Renal cortical epithelial cell (primary cell): ENCODE results near the gene EPN3. TPM values are rescaled to one million over a fixed set of nuclear protein-coding genes. Genes with fewer than 3 reads are reported as not detected.

ENCODE experiments used
- DNase-seq: peaks from one replicate; pipeline ENCODE4 v3.0.0-alpha.2; 2011; ENCODE audit warnings: low read depth
- total RNA-seq: library from RNA; depleted of rRNA; stranded (reverse); fragments of >200 nt; gene quantifications from 2 replicates; pipeline ENCODE4 v1.2.3, GENCODE V29; 2014

The EPN3 gene
- total RNA-seq, 1 donor from 2014 or later: 0.99 TPM

DNA sequence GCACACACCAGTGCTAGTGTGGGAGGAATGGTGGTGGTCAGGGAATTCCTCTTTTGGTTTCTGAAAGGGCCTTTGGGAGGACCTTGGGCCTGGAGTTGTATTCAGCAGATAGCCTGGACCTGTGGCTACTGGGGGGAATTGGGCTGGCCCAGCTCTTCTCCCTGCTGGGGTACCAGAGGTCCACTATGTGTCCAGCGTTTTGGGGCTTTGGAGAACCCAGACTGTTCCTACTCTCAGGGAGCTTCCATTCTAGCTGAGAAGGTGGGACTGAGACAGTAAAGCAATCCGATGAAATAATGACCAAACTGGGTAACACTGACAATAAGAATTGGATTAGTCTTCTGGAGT lies 2.4 kb downstream of the EPN3 start:
- DNase-seq: no peak

DNA sequence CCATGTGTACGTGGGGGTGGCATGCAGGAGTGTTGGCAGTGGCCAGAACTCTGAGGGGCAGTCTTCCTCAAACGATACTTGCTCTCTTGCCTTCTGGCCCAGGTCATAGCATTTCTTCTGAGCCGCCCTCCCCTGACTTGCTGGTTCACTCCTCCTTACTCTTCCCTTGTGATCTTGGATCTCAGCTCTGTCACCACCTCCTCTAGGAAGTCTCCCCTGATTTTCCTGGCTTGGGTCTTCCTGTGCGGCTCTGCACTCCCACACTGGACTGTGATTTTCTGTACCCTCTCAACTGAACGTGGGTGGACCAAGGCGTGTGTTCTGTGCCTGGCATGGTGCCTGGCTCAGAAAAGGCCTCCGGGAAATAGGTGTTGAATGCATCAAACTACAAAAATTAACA lies 2.9 kb downstream of the EPN3 start:
- no peak for DNase-seq

DNA sequence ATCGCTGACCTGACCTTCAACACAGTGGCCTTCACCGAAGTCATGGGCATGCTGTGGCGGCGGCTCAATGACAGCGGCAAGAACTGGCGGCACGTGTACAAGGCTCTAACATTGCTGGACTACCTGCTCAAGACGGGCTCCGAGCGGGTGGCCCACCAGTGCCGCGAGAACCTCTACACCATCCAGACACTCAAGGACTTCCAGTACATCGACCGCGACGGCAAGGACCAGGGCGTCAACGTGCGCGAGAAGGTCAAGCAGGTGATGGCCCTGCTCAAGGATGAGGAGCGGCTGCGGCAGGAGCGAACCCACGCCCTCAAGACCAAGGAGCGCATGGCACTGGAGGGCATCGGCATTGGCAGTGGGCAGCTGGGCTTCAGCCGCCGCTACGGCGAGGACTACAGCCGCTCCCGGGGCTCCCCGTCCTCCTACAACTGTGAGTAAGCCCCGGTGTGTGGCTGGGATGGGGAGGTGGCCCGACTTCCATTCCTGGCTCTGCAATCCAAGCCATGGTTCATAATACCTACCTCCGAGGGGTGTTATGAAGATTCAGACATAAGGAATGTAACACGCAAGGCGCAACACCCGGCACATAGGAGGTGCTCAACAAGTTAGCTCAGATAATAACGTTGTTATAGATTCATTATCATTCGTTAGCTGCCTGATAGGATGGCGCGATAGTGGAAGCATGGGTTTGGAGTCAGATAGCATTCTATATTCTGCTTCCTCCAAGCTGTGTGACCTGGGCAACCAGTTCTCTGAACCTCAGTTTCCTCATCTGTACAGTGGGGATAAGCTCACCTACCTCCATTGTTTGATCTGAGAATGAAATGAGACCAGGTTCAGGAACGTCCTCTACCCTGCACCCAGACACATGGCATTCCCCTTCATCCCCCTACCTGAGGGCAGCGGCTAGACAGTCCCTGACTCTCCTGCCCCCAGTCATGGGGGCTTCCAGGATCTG lies 4.4 kb downstream of the EPN3 start:
- DNase-seq: no peak

DNA sequence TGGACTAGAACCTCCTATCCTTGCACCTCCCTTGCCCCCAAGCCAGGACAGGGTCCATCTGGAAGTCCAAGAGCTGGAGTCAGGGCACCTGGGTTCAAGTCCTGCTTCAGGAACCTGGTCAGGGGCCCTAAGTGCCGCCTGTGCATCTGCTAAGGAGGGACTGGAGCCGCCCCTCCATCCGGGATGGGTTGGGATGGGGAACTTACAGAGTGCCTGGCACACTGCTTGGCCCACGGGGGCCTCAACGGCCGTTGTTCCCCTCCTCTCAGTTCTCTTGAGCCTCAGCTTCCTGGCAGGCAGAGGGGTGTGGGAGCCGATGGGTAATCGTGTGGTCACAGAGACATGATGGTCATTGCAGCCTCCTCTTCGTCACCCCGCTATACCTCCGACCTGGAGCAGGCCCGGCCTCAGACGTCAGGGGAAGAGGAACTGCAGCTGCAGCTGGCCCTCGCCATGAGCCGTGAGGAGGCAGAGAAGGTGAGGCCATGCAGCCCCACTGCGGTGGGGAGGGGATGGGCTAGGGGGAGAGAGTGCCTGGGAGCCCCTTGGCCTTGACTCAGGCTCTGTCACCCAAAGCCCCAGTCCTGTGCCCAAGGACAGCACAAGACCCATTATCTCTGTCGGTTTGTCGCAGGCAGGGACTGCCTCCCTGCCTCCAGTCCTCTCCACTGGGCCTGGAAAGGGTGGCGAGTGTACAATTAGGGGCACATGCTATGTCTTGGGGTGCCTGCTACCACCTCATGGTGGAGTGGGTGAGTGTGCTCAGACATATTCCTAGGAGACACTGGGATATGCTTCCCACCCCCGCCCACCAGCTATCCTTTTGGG lies 5.4 kb downstream of the EPN3 start:
- no peak for DNase-seq

DNA sequence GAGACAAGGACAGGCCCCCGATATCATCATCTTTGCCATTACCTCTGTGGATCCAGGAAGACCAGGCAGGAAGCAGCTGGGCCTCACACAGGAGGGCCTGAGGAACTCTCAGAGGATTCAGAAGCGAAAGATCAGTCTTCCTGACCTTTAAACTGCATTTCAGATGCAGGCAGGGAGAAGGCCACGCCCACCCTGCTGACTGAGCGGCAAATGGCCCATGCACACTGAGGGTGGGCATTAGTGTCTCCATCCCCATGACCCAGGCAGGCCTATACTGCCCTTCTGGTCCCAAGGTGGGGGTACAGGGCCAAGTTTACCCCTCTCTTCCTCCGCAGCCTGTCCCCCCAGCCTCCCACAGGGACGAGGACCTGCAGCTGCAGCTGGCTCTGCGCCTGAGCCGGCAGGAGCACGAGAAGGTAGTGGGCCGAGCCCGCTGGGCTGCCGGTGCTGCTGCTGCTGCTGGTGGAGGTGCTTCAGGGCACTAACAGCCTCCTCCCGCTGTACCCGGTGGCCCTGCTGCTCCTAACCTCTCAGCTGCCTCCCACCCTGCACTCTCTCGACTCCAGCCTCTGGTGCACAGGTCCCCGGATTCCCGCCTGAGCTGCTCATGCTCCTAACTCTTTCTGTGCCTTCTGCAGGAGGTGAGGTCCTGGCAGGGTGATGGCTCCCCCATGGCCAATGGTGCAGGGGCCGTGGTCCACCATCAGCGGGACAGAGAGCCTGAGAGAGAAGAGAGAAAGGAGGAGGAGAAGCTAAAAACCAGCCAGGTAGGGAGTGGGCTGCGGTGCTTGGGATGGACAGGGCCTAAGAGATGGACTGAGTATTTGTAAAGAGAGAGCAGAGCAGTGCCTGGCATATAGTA lies 6.2 kb downstream of the EPN3 start:
- no peak for DNase-seq

DNA sequence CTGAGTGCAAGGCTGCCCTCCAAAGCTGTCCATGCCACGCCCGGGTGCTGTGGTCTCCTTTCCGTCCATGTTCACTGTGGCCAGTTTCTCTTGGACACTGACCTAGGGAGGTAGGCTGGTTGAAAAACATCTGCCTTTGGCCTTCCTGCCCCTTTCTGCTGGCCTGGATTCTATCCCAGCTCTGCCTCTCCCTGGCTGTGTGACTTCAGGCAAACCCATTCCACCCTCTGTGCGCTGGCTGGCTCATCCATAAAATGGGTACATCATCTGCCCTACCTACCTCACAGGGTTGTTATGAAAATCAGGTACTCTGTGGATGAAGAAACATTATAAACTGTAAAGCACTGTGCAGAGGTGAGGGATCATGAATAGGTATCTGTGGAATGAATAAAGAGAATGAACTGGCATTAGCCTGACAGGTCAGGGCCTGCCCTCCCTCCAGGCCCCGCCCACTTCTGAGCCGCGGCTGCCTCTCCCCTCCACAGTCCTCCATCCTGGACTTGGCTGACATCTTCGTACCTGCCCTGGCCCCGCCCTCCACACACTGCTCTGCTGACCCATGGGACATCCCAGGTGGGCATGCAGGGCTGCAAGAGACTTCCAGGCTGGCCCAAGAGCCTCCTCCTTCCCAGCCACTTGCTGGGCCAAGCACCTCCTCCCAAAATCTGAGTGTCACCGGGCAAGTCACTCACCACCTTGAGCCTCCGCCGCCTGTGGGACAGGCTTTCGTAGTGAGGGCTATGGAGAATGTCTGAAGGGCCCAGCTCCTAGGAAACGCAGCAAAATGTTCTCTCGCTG lies 7.4 kb downstream of the EPN3 start:
- DNase-seq: no peak

DNA sequence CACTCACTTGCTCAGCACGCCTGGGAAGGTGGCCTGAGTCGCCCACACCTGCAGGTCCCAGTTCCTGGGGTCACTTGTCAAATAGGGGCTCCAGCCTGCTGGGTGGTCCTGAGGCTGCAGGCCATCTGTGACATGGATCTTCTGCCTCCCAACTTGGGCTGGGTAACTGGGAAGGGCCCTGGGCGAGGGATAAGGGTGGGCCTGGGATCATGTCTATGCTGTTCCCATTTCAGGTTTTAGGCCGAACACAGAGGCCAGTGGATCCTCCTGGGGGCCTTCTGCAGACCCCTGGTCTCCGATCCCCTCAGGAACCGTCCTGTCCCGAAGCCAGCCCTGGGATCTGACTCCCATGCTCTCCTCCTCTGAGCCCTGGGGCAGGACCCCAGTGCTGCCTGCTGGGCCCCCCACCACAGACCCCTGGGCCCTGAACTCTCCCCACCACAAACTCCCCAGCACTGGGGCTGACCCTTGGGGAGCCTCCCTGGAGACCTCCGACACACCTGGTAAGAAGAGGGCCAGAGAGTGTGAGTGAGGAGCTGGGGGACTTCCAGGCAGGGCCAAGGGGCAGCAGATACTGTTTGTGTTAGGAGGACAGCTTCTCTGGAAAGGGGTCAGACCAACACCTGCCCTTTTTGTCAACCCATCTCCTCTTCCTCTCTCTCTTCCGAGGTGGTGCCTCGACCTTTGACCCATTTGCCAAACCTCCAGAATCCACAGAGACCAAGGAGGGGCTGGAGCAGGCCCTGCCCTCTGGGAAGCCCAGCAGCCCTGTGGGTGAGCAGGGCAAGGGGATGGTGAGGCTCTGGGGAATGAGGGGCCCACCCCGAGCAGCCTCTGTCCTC lies 8.2 kb downstream of the EPN3 start:
- DNase-seq: no peak

DNA sequence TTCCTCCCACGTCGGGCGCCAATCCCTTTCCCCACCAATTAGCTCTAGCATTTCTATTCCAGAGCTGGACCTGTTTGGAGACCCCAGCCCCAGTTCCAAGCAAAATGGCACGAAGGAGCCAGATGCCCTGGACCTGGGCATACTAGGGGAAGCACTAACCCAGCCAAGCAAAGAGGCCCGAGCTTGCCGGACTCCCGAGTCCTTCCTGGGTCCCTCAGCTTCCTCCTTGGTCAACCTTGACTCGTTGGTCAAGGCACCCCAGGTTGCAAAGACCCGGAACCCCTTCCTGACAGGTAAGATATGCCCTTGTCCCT lies 8.8 kb downstream of the EPN3 start:
- DNase-seq: no peak

DNA sequence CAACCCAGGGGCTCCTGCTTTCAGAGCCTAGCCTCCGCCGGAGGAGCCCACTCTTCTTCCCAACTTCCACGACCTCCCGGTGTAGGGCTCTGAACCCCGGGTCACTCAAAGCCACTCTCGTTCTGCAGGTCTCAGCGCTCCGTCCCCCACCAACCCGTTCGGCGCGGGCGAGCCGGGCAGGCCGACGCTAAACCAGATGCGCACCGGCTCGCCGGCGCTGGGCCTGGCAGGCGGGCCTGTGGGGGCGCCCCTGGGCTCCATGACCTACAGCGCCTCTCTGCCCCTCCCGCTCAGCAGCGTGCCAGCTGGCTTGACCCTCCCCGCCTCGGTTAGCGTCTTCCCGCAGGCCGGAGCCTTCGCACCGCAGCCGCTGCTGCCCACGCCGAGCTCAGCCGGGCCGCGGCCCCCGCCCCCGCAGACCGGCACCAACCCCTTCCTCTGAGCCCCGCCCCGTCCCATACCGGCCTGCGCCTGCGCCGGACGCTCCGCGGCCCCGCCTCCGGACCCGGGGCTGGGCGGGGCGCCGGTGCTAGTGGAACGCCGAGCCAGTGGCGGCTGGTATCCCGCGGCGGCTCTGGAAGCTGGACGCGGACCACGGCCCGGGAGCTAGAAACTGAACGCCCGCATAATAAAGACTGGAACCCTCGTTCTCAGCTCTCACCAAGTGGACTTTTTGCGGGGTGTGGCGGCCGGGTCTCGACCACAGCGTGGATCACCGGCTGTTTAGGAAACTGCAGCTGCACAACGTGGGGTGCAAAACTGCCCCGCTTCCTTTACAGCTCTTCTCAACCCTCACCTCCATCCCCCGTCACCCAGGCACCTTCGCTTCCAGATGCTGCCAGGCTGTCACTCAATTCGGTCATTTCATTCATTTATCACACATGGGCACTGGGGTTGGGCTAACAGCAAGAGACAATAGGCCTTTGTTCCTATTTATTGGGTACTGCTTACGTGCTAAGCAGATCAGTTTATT lies 9.5 kb downstream of the EPN3 start:
- peak; percentile 40 for DNase-seq

DNA sequence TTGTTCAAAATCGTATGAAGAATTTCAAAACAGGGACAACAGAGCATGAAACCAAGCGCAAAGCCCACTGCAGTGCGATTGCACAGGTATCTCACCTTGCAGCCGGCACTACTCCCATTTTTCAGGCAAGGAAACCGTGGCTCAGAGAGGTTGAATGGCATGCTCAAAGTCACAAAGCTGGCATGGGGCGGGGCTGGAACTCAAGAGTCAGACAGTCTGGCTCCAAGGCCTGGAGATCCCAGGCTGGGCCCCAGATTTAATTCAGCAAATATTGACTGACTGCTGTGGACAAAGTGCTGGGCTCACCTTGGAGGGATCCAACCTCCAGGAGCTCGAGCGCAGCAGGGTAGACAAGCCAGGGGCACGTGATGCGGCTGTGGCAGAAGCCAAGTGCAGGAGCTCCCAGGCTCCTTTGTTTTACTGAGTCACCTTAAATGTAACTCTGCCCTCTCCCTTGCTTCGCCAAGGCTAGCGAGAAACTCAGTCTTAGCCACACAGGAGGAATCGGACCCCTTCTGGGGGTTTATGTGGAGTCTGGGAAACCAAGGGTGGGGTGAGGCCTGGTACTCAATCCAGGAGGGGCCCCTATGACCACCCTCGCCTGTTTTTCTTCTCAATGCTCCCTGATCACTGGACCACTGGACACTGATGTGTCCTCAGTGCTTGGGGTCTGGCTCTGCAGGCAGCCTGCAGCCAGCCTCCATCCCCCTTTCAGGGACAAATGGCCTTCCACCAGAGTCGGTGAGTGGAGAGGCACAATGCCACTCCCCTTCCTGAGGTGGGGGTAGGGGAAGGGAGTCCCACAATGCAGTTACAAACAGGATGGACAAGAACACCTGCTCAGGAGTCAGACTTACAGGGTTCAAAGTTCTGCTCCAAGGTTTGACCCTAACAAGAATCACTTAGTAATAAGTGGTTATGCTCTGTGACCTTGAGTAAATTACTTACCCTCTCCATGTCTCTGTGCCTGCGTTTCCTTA lies 10.6 kb downstream of the EPN3 start:
- DNase-seq: no peak

DNA sequence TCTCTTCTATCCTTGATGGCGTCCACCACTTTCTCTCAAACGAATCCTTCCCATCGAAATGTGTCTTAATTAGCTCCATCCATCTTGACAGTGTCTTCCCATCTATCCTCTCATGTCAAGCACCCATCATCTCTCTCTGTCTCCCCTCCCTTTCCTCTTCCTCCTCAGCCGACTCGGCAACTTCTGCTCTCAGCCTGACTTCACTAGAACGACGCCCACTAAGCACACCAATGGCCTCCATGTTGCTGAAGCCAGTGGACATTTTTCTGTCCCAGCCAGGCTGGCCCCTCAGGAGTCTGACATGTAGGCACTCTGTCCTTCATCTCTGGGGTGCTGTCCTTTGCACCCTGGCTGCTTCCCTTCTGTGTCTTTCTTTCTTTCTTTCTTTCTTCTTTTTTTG lies 12.0 kb downstream of the EPN3 start:
- no peak for DNase-seq

DNA sequence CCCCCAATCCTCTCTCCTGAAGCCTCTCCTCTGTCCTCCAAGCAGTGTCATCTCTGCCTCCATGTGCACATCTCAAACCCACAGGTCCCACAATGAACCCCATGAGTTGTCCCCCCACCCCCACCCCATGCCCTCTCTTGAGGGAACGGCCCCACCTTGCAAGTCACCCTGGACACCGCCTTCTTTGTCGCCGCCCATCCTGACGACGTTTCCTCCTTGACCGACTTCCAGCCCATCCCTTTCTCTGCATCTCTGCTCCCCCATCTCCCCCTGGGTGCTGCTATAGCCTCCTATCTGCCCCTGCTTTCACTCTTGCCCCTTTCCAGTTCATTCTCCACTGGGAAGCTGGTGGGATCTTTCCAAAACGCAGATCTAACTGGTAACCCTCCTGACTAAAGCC lies 12.8 kb downstream of the EPN3 start:
- no peak for DNase-seq

DNA sequence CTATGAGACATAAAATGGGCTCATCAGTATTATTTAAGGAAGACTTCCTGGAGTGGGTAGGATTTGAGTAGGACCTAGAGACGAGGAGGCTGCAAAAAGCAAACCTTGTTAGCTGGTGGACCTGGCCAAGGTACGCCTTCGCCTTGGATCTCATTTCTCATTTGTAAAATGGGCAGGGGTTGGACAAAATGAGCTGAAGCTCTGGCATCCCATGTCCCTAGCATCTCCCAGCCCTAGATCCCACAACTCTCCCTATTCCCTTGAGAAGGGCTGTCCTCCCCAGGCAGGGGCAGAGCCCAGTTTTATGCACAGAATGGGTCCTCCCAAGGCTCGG lies 14.1 kb downstream of the EPN3 start:
- DNase-seq: no peak

DNA sequence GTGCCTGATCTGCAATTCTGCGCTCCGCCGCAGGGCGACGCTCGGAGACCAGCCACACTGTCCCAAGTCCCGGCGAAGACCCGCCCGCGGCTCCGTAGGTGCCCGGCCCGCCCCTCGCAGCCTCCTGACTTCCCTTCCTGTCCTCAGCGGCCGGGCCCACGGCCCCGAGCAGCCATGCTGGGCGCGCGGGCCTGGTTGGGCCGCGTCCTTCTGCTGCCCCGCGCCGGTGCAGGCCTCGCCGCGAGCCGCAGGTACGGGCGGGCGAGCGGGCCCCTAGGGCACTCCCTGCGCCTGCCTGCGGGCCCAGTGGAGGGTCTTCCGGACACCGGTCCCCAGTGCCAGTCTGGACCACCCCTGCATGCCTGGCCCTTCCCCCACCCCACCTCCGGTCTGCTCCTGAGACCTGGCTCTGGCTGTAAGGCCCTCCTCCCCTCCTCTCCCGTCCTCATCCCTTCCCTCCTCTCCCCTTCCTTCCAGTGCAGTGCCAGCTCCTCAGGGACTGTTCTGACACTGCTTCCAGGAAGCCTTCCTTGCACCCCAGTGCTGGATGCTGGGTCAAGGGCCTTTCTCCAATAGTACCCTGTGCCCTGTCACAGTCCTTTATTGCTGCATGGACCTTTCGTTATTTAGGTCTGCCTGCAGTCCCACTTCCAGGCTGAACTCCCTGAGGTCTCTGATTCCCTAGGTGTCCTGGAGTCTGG lies 14.7 kb downstream of the EPN3 start, which contains the start of gene SPATA20:
TSS of gene SPATA20 (plus strand) at position 140 of the 701 bp plus-strand sequence. CDS start at position 175, 35 bp downstream.
- peak; percentile 72 for DNase-seq

DNA sequence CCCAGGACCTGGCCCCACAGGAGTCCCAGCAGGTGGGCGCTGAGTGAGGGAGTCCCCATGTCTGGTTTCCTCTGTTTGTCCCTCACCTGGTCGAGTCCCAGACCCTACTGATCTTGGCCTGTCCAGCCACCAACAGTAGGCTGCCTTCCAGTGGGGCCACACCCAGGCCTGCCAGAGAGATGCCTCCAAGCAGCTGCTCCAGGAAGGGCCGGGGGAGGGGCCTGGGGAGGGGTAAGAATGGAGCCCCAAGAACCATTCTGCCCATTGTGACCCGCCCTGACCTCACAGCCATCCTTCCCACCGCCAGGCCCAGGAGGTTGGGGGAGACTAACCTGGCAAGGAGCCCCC lies 15.2 kb downstream of the EPN3 start:
- no peak for DNase-seq

DNA sequence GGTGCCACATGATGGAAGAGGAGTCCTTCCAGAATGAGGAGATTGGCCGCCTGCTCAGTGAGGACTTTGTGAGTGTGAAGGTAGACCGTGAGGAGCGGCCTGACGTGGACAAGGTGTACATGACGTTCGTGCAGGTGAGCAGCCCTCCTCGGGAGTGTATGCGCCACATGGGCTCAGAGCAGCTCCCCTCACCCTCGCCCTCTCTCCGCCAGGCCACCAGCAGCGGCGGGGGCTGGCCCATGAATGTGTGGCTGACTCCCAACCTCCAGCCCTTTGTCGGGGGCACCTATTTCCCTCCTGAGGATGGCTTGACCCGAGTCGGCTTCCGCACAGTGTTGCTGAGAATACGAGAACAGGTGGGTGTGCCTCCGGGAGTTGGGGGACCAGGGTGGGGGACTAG lies 16.3 kb downstream of the EPN3 start:
- DNase-seq: no peak

DNA sequence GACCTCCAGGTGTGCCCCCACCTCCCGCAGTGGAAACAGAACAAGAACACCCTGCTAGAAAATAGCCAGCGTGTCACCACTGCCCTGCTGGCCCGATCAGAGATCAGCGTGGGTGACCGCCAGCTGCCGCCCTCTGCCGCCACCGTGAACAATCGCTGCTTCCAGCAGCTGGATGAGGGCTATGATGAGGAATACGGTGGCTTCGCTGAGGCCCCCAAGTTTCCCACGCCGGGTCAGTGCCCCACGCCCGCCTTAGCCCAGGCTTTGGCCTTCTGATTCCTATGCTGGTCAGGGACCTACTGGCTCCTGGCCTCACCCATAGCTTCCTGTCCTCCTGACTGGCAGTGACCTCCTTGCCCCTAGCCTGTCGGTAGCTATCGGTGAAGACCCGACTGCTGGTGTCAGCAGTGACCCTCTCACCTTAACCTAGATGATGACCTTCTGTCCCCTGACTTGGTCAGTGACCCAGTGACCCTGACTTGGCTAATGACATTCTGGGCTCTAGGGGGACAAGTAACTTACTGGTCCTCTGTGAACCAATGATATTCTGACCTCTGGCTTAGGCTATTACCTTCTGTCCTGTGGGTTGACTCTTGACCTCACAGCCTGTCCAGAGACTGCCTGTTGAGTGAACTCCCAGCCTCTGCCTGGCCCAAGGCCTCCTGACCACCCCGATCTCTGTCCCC lies 16.9 kb downstream of the EPN3 start:
- DNase-seq: no peak
